Transverse colon (tissue), 4 donors: ENCODE measurements around the gene COTL1.

Source experiments
- CTCF ChIP-seq, 5 experiments: fragments of 200-600 bp in 3 of 5; fragments of 450-650 bp in 2 of 5; sonication (generic) in 3 of 5; IDR thresholded peaks; 1 replicate in 2 of 5; 2 replicates in 3 of 5; pipeline ENCODE4 v1.5.1; 2016 to 2017; ENCODE audit warnings: antibody characterized with exemption in 5 of 5, inconsistent platforms in 3 of 5, mild to moderate bottlenecking in 2 of 5, moderate library complexity in 1 of 5
- EP300 ChIP-seq: sonication (generic); formaldehyde crosslinking; IDR thresholded peaks from one replicate; pipeline ENCODE4 v1.6.1; 2017; ENCODE audit warnings: antibody characterized with exemption, low read depth
- POLR2A ChIP-seq: fragments of 450-650 bp; IDR thresholded peaks from one replicate; pipeline ENCODE4 v1.6.1; 2016; ENCODE audit warnings: antibody characterized with exemption, mild to moderate bottlenecking, moderate library complexity
- POLR2AphosphoS5 ChIP-seq, 3 donors: sonication (generic); formaldehyde crosslinking; IDR thresholded peaks; one replicate each; pipeline ENCODE4 v1.6.1; 2016; ENCODE audit warnings: antibody characterized with exemption in 3 of 3

GRCh38 chr16:84640145-84640544 lies 22.3 kb upstream of the COTL1 start:
- TF ChIP-seq CTCF (IDR thresholded peaks at IDR 0.05) = no peak
- TF ChIP-seq POLR2AphosphoS5 (IDR thresholded peaks at IDR 0.05) = no peak
- no peak for TF ChIP-seq EP300
- TF ChIP-seq POLR2A = no peak
